Osteocyte (in vitro differentiated cells): ENCODE results near the gene ZNF322. TPM values are rescaled to one million over a fixed set of nuclear protein-coding genes. Genes with fewer than 3 reads are reported as not detected.

Experiments used
- DNase-seq: peaks from one replicate; pipeline ENCODE4 v3.0.0; 2021; ENCODE audit warnings: mixed read lengths; ENCODE audit not compliant: unreplicated experiment; ENCODE audit errors: extremely low spot score
- H3K27ac Mint-ChIP-seq: one replicate; pipeline ENCODE4 v1.8.0; 2021; ENCODE audit warnings: mild to moderate bottlenecking, mixed read lengths; ENCODE audit not compliant: unreplicated experiment
- H3K27me3 Mint-ChIP-seq: one replicate; pipeline ENCODE4 v1.8.0; 2021; ENCODE audit warnings: mixed read lengths; ENCODE audit not compliant: unreplicated experiment
- H3K36me3 Mint-ChIP-seq: one replicate; pipeline ENCODE4 v1.8.0; 2021; ENCODE audit warnings: mixed read lengths; ENCODE audit not compliant: unreplicated experiment
- H3K4me1 Mint-ChIP-seq: one replicate; pipeline ENCODE4 v1.8.0; 2021; ENCODE audit warnings: mixed read lengths; ENCODE audit not compliant: unreplicated experiment
- H3K4me3 Mint-ChIP-seq: one replicate; pipeline ENCODE4 v1.8.0; 2021; ENCODE audit warnings: mild to moderate bottlenecking, moderate library complexity, mixed read lengths; ENCODE audit not compliant: unreplicated experiment
- H3K9me3 Mint-ChIP-seq: one replicate; pipeline ENCODE4 v1.8.0; 2021; ENCODE audit warnings: mixed read lengths; ENCODE audit not compliant: unreplicated experiment
- total RNA-seq: library from RNA; stranded (reverse); gene quantifications from 2 replicates; pipeline ENCODE4 v1.2.1, GENCODE V29; 2021
- TF ChIP-seq, protein P1 (sequence below): fragments of 200-600 bp; sonication (generic); IDR thresholded peaks from 2 replicates; pipeline ENCODE4 v1.5.0; 2021; ENCODE audit warnings: antibody characterized with exemption, mild to moderate bottlenecking, moderate library complexity

The ZNF322 gene
- total RNA-seq, 1 donor from 2014 or later = 33.8 TPM

DNA sequence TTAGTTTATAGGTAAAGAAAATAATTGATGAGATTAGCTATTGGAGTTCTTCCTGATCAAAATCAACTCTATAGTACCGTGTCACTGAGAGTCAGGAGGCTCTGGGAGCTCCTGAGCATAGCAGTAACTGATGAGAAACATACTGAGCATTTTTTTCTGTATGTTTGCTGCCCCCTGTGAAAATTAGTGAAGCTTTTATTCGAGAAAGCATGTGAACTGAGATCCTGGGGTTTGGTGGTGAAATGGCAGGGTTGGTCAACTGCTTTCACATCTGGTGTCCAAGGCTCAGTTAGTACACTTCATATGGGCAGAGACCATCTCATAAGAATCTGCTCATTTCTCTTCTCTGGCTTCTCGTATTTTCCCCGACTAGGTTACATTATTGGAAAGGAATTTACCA, 66.9 kb downstream of the ZNF322 start:
- H3K27ac Mint-ChIP-seq = no peak overlapping the region
- no peak for DNase-seq
- peaks cover 50% of the 10 kb centered on the region for H3K27me3 Mint-ChIP-seq
- TF ChIP-seq, protein P1, sequence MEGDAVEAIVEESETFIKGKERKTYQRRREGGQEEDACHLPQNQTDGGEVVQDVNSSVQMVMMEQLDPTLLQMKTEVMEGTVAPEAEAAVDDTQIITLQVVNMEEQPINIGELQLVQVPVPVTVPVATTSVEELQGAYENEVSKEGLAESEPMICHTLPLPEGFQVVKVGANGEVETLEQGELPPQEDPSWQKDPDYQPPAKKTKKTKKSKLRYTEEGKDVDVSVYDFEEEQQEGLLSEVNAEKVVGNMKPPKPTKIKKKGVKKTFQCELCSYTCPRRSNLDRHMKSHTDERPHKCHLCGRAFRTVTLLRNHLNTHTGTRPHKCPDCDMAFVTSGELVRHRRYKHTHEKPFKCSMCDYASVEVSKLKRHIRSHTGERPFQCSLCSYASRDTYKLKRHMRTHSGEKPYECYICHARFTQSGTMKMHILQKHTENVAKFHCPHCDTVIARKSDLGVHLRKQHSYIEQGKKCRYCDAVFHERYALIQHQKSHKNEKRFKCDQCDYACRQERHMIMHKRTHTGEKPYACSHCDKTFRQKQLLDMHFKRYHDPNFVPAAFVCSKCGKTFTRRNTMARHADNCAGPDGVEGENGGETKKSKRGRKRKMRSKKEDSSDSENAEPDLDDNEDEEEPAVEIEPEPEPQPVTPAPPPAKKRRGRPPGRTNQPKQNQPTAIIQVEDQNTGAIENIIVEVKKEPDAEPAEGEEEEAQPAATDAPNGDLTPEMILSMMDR = peak; percentile 9
- no peaks in the 10 kb centered on the region for H3K9me3 Mint-ChIP-seq
- H3K4me1 Mint-ChIP-seq = peaks cover 7% of the 10 kb centered on the region
- no peak overlapping the region for H3K4me3 Mint-ChIP-seq
- H3K36me3 Mint-ChIP-seq = no peaks in the 10 kb centered on the region

DNA sequence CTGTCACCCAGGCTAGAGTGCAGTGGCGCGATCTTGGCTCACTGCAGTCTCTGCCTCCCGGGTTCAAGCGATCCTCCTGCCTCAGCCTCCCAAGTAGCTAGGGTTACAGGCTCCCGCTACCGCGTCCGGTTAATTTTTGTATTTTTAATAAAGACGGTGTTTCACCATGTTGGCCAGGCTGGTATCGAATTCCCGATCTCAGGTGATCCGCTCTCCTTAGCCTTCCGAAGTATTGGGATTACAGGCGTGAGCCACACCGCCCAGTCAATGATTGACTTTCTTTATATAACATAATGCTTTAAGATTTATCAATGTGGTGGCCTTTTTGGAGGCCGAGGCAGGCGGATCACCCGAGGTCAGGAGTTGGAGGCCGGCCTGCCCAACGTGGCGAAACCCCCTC, 70.6 kb downstream of the ZNF322 start:
- no peak overlapping the region for H3K27ac Mint-ChIP-seq
- no peak overlapping the region for H3K4me3 Mint-ChIP-seq
- no peak for DNase-seq
- no peaks in the 10 kb centered on the region for H3K36me3 Mint-ChIP-seq
- TF ChIP-seq, protein P1 = no peak
- H3K27me3 Mint-ChIP-seq = peaks cover 63% of the 10 kb centered on the region
- H3K4me1 Mint-ChIP-seq = no peaks in the 10 kb centered on the region
- no peaks in the 10 kb centered on the region for H3K9me3 Mint-ChIP-seq

Other genes with a start within 250 kb of the ZNF322 start
- gene BTN3A3, start 219.2 kb downstream of the ZNF322 start, total RNA-seq = 17.3 and 17.7 TPM in 2 replicates
- 27.0 and 27.7 TPM in 2 replicates for gene BTN2A1, start 201.8 kb downstream of the ZNF322 start, total RNA-seq
- gene BTN1A1, start 159.4 kb downstream of the ZNF322 start, total RNA-seq = not detected in 2 replicates
- gene HMGN4, start 121.4 kb downstream of the ZNF322 start, total RNA-seq = 45.0 and 49.2 TPM in 2 replicates
- gene ABT1, start 62.8 kb downstream of the ZNF322 start, total RNA-seq = 13.1 and 13.9 TPM in 2 replicates